Liver (tissue), 9 donors: ENCODE data around the gene PDE2A. TPM values are rescaled to one million over a fixed set of nuclear protein-coding genes. Genes with fewer than 3 reads are reported as not detected.

Experiments
- DNase-seq: peaks from one replicate; pipeline ENCODE4 v3.0.0-alpha.2; 2017; ENCODE audit warnings: low spot score
- H3K27ac ChIP-seq, 2 donors: one replicate each; pipeline ENCODE4 v1.7.0; 2013; ENCODE audit warnings: inconsistent platforms in 2 of 2, low read length in 2 of 2, control low read depth in 1 of 2, low read depth in 1 of 2, mild to moderate bottlenecking in 1 of 2
- H3K27me3 ChIP-seq, 4 donors: one replicate each; pipeline versions ENCODE4 v1.6.1 to v1.7.0; 2013; ENCODE audit warnings: low read length in 3 of 4, inconsistent platforms in 1 of 4, mild to moderate bottlenecking in 1 of 4, moderate library complexity in 1 of 4; ENCODE audit not compliant: control insufficient read depth in 4 of 4, insufficient read depth in 4 of 4
- H3K36me3 ChIP-seq, 4 donors: one replicate each; pipeline versions ENCODE4 v1.6.1 to v1.7.0; 2013; ENCODE audit warnings: low read length in 3 of 4, mild to moderate bottlenecking in 3 of 4, low read depth in 1 of 4, moderate library complexity in 1 of 4; ENCODE audit not compliant: control insufficient read depth in 4 of 4, insufficient read depth in 3 of 4
- H3K4me1 ChIP-seq, 4 donors: one replicate each; pipeline versions ENCODE4 v1.6.1 to v1.7.0; 2013; ENCODE audit warnings: low read length in 3 of 4, mild to moderate bottlenecking in 3 of 4, moderate library complexity in 1 of 4; ENCODE audit not compliant: control insufficient read depth in 4 of 4, insufficient read depth in 4 of 4
- H3K4me3 ChIP-seq, 3 donors: one replicate each; pipeline versions ENCODE4 v1.6.1 to v1.7.0; 2013; ENCODE audit warnings: low read length in 3 of 3, control low read depth in 1 of 3, low read depth in 1 of 3, mild to moderate bottlenecking in 1 of 3
- H3K9ac ChIP-seq, 2 donors: one replicate each; pipeline ENCODE4 v1.7.0; 2013; ENCODE audit warnings: low read length in 2 of 2, mild to moderate bottlenecking in 2 of 2, moderate library complexity in 2 of 2, control low read depth in 1 of 2, low read depth in 1 of 2
- H3K9me3 ChIP-seq, 4 donors: one replicate each; pipeline versions ENCODE4 v1.6.1 to v1.7.0; 2013; ENCODE audit warnings: low read length in 3 of 4; ENCODE audit not compliant: control insufficient read depth in 4 of 4
- GABPA ChIP-seq, 2 donors: IDR thresholded peaks in 1 of 2; conservative IDR thresholded peaks in 1 of 2; 2 replicates each; pipeline ENCODE4 v1.6.1; 2016; ENCODE audit warnings: antibody characterized with exemption in 2 of 2, mild to moderate bottlenecking in 1 of 2, moderate library complexity in 1 of 2
- HNF4A ChIP-seq, 2 donors: conservative IDR thresholded peaks; 2 replicates each; pipeline ENCODE4 v1.6.1; 2016; ENCODE audit warnings: antibody characterized with exemption in 2 of 2, mild to moderate bottlenecking in 2 of 2
- JUND ChIP-seq, 2 donors: IDR thresholded peaks; 2 replicates each; pipeline ENCODE4 v1.6.1; 2016; ENCODE audit warnings: antibody characterized with exemption in 2 of 2
- NR2F2 ChIP-seq: IDR thresholded peaks from 2 replicates; pipeline ENCODE4 v1.6.1; 2016; ENCODE audit warnings: antibody characterized with exemption
- RAD21 ChIP-seq, 2 donors: IDR thresholded peaks; 2 replicates each; pipeline ENCODE4 v1.6.1; 2016; ENCODE audit warnings: antibody characterized with exemption in 2 of 2, mild to moderate bottlenecking in 2 of 2
- RXRA ChIP-seq, 2 donors: IDR thresholded peaks; 2 replicates each; pipeline ENCODE4 v1.6.1; 2017 to 2018; ENCODE audit warnings: antibody characterized with exemption in 2 of 2, mild to moderate bottlenecking in 1 of 2
- SP1 ChIP-seq: IDR thresholded peaks from 2 replicates; pipeline ENCODE4 v1.6.1; 2018; ENCODE audit warnings: antibody characterized with exemption, mild to moderate bottlenecking
- TAF1 ChIP-seq: conservative IDR thresholded peaks from 2 replicates; pipeline ENCODE4 v1.6.1; 2016; ENCODE audit warnings: antibody characterized with exemption, mild to moderate bottlenecking
- WGBS: extraction: QIAGEN DNeasy Blood & Tissue Kit; methylation state at CpG from one replicate; pipeline ENCODE4 v1.1.7; 2013; 5-methylcytosine and 5-hydroxymethylcytosine counted together
- polyA plus RNA-seq, 2 donors: library from polyadenylated mRNA; stranded (reverse) in 1 of 2; unstranded in 1 of 2; fragments of 200-250 nt in 1 of 2; fragments of >200 nt in 1 of 2; fragmentation: Nextera tagmentation in 1 of 2; extraction: Ambion mirVana in 1 of 2; gene quantifications; one replicate each; pipeline versions ENCODE4 v1.2.1 to v1.2.3, GENCODE V29; 2013 to 2015
- total RNA-seq, 2 donors: library from RNA; depleted of rRNA; stranded (reverse); fragments of >200 nt; gene quantifications; one replicate each; pipeline ENCODE4 v1.2.3, GENCODE V29; 2014
- TF ChIP-seq, protein P1 (sequence below): IDR thresholded peaks from 2 replicates; pipeline ENCODE4 v1.6.1; 2016; ENCODE audit warnings: antibody characterized with exemption
- TF ChIP-seq, protein P2 (sequence below): fragments of 150-350 bp; IDR thresholded peaks from 2 replicates; pipeline ENCODE4 v1.5.1; 2017; ENCODE audit warnings: improper control_type of control experiment, low read depth, low read length; ENCODE audit not compliant: missing input control
- TF ChIP-seq, protein P3 (sequence below): IDR thresholded peaks from 2 replicates; pipeline ENCODE4 v1.6.1; 2016; ENCODE audit warnings: antibody characterized with exemption, mild to moderate bottlenecking
- TF ChIP-seq, protein P4 (sequence below): IDR thresholded peaks from 2 replicates; pipeline ENCODE4 v1.6.1; 2016; ENCODE audit warnings: antibody characterized with exemption
- donor health status: healthy.
- donor health status: healthy.
- donor health status: healthy.
- donor health status: healthy.
- donor health status: healthy.

Gene PDE2A
- total and polyA plus RNA-seq, 4 donors: 4.3 to 32.8 (median 12.9) TPM

DNA sequence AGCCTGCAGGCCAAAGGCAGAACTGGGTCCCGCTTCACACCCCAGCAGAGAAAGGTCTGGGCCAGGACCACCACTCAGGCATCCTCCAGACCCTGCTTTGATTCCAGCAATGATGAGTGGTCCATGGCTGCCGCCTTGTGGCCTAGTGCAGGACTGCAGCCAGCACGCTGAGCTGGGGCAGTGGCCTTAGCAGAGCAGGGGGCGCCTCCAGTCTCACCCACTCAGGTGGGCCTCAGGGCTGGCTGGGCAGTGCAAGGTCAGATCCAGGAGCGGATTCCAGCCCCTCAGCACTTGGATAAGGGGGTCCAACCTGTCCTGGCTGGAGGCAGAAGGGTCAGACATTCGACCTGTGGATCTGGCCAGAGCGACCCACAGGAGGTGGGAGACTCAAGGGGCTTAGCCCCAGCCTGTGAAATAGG, 9.6 kb upstream of the PDE2A start:
- Histone ChIP-seq H3K27me3 (no peaks in the 10 kb centered on the region), H3K36me3 (peaks cover 4 to 40% (median 16%) of the 10 kb centered on the region in 4 donors), H3K4me1 (no peaks in the 10 kb centered on the region), H3K9me3 (no peaks in the 10 kb centered on the region), H3K27ac (no peak overlapping the region), H3K9ac (no peak overlapping the region), H3K4me3 (no peak overlapping the region)
- 63% methylated on average over 7 of the region's 7 CpGs for WGBS
- TF ChIP-seq, protein P1, sequence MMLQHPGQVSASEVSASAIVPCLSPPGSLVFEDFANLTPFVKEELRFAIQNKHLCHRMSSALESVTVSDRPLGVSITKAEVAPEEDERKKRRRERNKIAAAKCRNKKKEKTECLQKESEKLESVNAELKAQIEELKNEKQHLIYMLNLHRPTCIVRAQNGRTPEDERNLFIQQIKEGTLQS: no peak
- TF ChIP-seq TAF1 (no peak), RAD21 (IDR thresholded peaks at IDR 0.05) (peak; percentile 73 to 84)
- TF ChIP-seq, protein P2, sequence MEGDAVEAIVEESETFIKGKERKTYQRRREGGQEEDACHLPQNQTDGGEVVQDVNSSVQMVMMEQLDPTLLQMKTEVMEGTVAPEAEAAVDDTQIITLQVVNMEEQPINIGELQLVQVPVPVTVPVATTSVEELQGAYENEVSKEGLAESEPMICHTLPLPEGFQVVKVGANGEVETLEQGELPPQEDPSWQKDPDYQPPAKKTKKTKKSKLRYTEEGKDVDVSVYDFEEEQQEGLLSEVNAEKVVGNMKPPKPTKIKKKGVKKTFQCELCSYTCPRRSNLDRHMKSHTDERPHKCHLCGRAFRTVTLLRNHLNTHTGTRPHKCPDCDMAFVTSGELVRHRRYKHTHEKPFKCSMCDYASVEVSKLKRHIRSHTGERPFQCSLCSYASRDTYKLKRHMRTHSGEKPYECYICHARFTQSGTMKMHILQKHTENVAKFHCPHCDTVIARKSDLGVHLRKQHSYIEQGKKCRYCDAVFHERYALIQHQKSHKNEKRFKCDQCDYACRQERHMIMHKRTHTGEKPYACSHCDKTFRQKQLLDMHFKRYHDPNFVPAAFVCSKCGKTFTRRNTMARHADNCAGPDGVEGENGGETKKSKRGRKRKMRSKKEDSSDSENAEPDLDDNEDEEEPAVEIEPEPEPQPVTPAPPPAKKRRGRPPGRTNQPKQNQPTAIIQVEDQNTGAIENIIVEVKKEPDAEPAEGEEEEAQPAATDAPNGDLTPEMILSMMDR: peak; percentile 81
- peak; percentile 79 for DNase-seq

DNA sequence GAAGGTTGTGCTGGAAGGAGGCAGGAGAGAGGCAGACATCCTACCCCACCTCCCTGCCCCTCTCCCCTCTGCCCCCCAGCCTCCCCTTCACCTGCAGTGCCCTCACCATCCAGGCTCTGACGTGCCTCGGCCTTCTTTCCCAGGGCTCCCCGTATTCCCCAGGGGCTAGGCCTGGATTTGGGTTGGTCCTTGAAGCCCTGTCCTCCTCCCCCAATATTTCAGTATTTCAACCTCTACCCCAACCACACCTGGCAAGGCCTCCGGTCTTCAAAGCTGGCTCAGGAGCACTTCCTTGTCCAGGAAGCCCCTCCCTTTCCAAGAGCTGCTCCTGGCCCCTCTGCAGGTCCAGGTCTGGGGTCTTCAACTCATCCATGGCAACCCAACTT, 8.6 kb upstream of the PDE2A start:
- TF ChIP-seq JUND (IDR thresholded peaks at IDR 0.05) (no peak), RXRA (IDR thresholded peaks at IDR 0.05) (no peak)
- TF ChIP-seq, protein P3, sequence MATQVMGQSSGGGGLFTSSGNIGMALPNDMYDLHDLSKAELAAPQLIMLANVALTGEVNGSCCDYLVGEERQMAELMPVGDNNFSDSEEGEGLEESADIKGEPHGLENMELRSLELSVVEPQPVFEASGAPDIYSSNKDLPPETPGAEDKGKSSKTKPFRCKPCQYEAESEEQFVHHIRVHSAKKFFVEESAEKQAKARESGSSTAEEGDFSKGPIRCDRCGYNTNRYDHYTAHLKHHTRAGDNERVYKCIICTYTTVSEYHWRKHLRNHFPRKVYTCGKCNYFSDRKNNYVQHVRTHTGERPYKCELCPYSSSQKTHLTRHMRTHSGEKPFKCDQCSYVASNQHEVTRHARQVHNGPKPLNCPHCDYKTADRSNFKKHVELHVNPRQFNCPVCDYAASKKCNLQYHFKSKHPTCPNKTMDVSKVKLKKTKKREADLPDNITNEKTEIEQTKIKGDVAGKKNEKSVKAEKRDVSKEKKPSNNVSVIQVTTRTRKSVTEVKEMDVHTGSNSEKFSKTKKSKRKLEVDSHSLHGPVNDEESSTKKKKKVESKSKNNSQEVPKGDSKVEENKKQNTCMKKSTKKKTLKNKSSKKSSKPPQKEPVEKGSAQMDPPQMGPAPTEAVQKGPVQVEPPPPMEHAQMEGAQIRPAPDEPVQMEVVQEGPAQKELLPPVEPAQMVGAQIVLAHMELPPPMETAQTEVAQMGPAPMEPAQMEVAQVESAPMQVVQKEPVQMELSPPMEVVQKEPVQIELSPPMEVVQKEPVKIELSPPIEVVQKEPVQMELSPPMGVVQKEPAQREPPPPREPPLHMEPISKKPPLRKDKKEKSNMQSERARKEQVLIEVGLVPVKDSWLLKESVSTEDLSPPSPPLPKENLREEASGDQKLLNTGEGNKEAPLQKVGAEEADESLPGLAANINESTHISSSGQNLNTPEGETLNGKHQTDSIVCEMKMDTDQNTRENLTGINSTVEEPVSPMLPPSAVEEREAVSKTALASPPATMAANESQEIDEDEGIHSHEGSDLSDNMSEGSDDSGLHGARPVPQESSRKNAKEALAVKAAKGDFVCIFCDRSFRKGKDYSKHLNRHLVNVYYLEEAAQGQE: no peak
- Histone ChIP-seq H3K4me3 (no peak overlapping the region), H3K27me3 (peaks cover 0 to 4% (median 0%) of the 10 kb centered on the region in 4 donors), H3K9me3 (no peaks in the 10 kb centered on the region), H3K36me3 (peaks cover 2 to 31% (median 9%) of the 10 kb centered on the region in 4 donors), H3K9ac (no peak overlapping the region), H3K27ac (no peak overlapping the region), H3K4me1 (peaks cover 0 to 6% (median 1%) of the 10 kb centered on the region in 4 donors)
- no peak for DNase-seq
- 78% methylated on average over 4 of the region's 4 CpGs for WGBS

DNA sequence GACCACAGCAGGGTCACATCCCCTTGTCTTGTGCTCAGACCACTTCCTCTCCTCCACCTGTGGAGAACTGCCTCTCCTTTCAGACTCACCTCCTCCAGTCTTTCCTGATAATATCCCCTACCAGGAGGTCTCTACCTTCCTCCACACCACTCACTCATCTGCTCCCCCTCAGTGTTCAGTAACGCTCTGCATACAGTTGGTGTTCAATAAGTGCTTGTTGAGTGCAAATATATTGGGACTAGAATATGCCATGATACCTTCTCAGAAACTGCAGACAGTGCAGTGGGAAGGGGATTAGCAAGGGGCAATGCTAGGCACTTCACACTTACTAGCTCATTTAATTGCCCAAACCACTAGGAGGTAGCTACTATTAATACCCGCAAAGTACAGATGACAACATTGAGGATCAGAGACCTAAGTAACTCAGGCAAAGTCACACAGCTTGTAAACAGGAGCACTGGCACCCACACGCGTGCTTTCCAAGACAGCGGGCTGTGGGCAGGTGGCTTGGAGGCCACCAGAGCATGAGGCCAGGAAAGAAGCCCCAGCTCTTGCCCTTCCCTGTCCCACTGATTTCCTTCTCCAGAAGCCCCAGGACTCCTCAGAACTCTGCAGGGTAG, 8.1 kb upstream of the PDE2A start:
- H3K4me1 ChIP-seq: peaks cover 0 to 6% (median 1%) of the 10 kb centered on the region in 4 donors
- H3K4me3 ChIP-seq: no peak overlapping the region
- no peaks in the 10 kb centered on the region for H3K9me3 ChIP-seq
- DNase-seq: no peak
- H3K9ac ChIP-seq: no peak overlapping the region
- H3K36me3 ChIP-seq: peaks cover 0 to 26% (median 5%) of the 10 kb centered on the region in 4 donors
- WGBS: 60% methylated on average over 5 of the region's 5 CpGs
- peaks cover 0 to 4% (median 0%) of the 10 kb centered on the region in 4 donors for H3K27me3 ChIP-seq
- H3K27ac ChIP-seq: no peak overlapping the region
- no peak for TF ChIP-seq HNF4A (conservative IDR thresholded peaks at IDR 0.05)
- no peak for TF ChIP-seq NR2F2
- TF ChIP-seq, protein P3: no peak
- no peak for TF ChIP-seq SP1
- TF ChIP-seq, protein P1: no peak
- TF ChIP-seq, protein P4, sequence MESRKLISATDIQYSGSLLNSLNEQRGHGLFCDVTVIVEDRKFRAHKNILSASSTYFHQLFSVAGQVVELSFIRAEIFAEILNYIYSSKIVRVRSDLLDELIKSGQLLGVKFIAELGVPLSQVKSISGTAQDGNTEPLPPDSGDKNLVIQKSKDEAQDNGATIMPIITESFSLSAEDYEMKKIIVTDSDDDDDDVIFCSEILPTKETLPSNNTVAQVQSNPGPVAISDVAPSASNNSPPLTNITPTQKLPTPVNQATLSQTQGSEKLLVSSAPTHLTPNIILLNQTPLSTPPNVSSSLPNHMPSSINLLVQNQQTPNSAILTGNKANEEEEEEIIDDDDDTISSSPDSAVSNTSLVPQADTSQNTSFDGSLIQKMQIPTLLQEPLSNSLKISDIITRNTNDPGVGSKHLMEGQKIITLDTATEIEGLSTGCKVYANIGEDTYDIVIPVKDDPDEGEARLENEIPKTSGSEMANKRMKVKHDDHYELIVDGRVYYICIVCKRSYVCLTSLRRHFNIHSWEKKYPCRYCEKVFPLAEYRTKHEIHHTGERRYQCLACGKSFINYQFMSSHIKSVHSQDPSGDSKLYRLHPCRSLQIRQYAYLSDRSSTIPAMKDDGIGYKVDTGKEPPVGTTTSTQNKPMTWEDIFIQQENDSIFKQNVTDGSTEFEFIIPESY: no peak
- no peak for TF ChIP-seq RAD21 (IDR thresholded peaks at IDR 0.05)
- TF ChIP-seq GABPA (IDR thresholded peaks at IDR 0.05 in 1 of 2, conservative IDR thresholded peaks at IDR 0.05 in 1 of 2): no peak
